Epithelial cell of esophagus (primary cell): ENCODE measurements around the gene SSUH2.

Source experiments
- DNase-seq: peaks from one replicate; pipeline ENCODE4 v3.0.0; 2010; ENCODE audit warnings: low read depth
- H3K4me3 ChIP-seq: 2 replicates; pipeline ENCODE4 v1.5.1; 2011; ENCODE audit warnings: mild to moderate bottlenecking, low read length, control low read depth
- CTCF ChIP-seq: IDR thresholded peaks from 2 replicates; pipeline ENCODE4 v1.5.1; 2011; ENCODE audit warnings: low read depth, mild to moderate bottlenecking, low read length, control low read depth, inconsistent platforms; ENCODE audit not compliant: insufficient read depth; ENCODE audit errors: missing control alignments

SSUH2 gene

DNA sequence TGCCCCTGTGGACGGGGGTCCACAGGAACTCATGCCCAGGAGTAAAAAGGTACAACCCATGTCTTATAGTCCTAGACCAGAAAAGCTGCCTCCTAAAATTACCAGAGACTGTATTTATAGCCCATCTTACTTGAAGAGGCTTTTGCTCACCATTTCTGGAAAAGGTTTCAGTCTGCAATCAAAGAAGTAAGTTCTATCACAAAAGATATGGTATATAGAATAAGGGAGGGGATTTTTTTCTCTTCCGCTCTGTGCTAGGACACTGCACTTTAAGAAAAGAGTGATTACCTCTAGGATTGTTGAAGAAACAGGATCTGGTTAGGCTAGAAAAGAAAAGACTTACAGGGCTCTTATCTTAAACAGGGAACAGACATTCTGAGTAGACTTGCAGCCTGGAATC is 2.6 kb downstream of the SSUH2 start:
- DNase-seq, result no peak
- TF ChIP-seq CTCF, result no peak
- H3K4me3 ChIP-seq, result no peak overlapping the region

DNA sequence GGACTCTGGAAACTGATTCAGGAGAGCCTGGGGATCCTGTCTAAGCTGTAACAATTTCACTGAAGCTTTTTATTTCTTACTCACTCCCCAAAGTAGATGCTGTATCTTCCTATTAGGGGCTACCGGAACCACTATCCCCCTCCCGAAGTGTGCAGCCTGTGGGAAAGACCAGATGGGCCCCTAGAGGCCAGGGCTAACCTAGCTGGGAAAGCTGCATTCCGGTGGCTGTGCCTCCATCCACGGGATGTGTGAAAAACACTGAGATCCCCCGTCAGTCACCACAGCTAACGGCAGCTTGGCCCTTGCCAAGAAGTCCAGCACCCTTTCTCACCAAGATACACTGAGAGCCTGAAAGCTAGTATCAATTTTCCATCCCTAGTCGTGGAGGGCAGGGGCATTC is 3.1 kb downstream of the SSUH2 start:
- TF ChIP-seq CTCF, result no peak

GRCh38 chr3:8640223-8640622 is 4.4 kb downstream of the SSUH2 start:
- no peak overlapping the region for H3K4me3 ChIP-seq
- no peak for TF ChIP-seq CTCF
- no peak for DNase-seq

More for the DNA sequence above, 3.1 kb downstream of the SSUH2 start:
- no peak for DNase-seq
- no peak overlapping the region for H3K4me3 ChIP-seq

DNA sequence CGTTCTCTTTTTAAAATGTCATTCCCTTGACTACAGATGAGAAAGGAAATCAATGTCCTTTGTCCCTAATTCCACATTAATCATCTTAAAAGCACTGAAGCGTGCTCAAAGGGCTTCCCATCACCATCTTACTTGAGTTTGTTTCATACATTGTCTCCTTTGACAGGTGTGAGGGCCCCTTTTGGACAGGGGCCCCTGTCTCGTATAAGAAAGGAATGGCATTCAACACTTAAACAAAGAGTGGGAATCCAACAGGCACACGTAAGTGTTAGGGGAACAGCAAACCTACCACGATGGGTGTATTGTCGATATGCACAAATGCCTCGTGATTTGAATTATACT is 5.0 kb downstream of the SSUH2 start:
- no peak for DNase-seq
- no peak for TF ChIP-seq CTCF
- H3K4me3 ChIP-seq, result no peak overlapping the region

DNA sequence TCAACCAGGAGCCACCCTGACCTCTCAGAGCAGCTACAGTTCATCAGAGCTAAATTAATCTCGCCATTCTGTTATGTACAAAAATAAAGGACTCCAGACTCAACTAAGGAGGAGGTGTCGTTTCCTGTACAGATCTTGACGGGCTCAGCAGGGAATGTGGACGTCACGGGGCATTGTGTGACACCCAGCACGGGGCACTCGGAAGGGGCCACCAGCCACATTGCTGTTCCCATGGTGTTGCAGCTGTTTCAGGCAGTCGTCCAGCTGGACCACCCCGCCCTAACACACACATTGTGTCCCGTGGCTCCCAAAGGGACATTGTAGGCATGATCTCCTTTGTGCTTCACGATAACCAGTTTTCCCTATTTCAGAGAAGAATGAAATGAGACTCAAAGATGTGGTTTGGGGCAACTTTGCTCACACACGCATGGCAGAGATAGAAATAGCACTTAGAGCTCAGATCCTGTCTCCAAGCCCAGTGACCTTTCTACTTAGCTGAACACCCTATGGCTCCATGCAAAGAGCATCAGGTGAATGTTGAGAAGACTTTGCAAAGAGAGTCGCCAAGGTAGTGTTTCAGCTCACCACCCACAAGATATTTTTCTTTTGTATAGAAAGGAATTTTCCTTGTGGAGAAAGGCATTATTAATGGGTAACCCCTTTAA is 5.5 kb downstream of the SSUH2 start:
- no peak overlapping the region for H3K4me3 ChIP-seq
- no peak for DNase-seq
- TF ChIP-seq CTCF, result no peak

DNA sequence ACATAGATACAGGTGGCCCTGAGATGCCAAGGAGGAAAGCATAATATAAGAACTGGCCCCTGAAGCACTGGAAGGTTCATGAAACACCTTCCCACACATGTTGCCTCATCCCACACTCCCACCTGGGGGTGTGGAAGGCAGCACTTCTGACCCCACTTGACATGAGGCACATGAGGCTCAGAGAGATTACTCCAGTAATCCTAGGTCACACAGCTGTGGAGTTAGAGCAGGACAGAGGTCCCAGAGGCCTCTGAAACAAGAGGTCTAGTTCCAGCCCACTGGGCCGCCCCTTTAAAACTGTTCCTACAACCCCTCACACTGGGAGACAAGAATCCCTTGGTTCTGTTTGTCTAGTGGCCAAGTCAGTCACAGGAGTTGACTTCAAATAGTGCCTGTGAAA is 7.2 kb downstream of the SSUH2 start:
- no peak for DNase-seq

More for the DNA sequence above, 7.2 kb downstream of the SSUH2 start:
- TF ChIP-seq CTCF, result no peak
- no peak overlapping the region for H3K4me3 ChIP-seq
